ENCODE data around the gene KCNQ5.

The KCNQ5 gene

GRCh38 chr6:73078333-73078862 lies 456.5 kb downstream of the KCNQ5 start:
- DNase-seq, result no peak

- no peak for DNase-seq
Measured at GRCh38 chr6:73078908-73079610, 457.2 kb downstream of the KCNQ5 start.

- no peak for DNase-seq
Measured at GRCh38 chr6:73079611-73079955, 457.7 kb downstream of the KCNQ5 start.

GRCh38 chr6:73079978-73080377 lies 458.1 kb downstream of the KCNQ5 start:
- no peak for DNase-seq

- DNase-seq, result no peak
Measured at GRCh38 chr6:73081955-73082354, 460.1 kb downstream of the KCNQ5 start.

GRCh38 chr6:73083886-73084285 lies 462.0 kb downstream of the KCNQ5 start:
- no peak for DNase-seq

GRCh38 chr6:73085443-73085871 lies 463.6 kb downstream of the KCNQ5 start:
- DNase-seq, result no peak

- no peak for DNase-seq
Measured at GRCh38 chr6:73086726-73087125, 464.9 kb downstream of the KCNQ5 start.

GRCh38 chr6:73088138-73088813 lies 466.4 kb downstream of the KCNQ5 start:
- DNase-seq, result no peak

- DNase-seq, result no peak
Measured at GRCh38 chr6:73104921-73105320, 483.1 kb downstream of the KCNQ5 start.

GRCh38 chr6:73107016-73107415 lies 485.2 kb downstream of the KCNQ5 start:
- no peak for DNase-seq

GRCh38 chr6:73108949-73109348 lies 487.1 kb downstream of the KCNQ5 start:
- no peak for DNase-seq

GRCh38 chr6:73109659-73110058 lies 487.8 kb downstream of the KCNQ5 start:
- no peak for DNase-seq

GRCh38 chr6:73116330-73116729 lies 494.5 kb downstream of the KCNQ5 start:
- DNase-seq, result no peak

GRCh38 chr6:73121421-73121993 lies 499.6 kb downstream of the KCNQ5 start:
- no peak for DNase-seq

- no peak for DNase-seq
Measured at GRCh38 chr6:73123632-73124329, 501.9 kb downstream of the KCNQ5 start.

GRCh38 chr6:73129653-73130443 lies 508.0 kb downstream of the KCNQ5 start:
- DNase-seq, result peak; percentile 87

GRCh38 chr6:73131706-73132105 lies 509.8 kb downstream of the KCNQ5 start:
- no peak for DNase-seq

GRCh38 chr6:73134588-73134987 lies 512.7 kb downstream of the KCNQ5 start:
- peak; percentile 37 for DNase-seq

- no peak for DNase-seq
Measured at GRCh38 chr6:73139681-73140383, 518.0 kb downstream of the KCNQ5 start.

- DNase-seq, result no peak
Measured at GRCh38 chr6:73143551-73143950, 521.7 kb downstream of the KCNQ5 start.

- no peak for DNase-seq
Measured at GRCh38 chr6:73144516-73144915, 522.7 kb downstream of the KCNQ5 start.
